Neuronal stem cell (in vitro differentiated cells): ENCODE results near the gene DPT.

Experiments
- DNase-seq: peaks from one replicate; pipeline ENCODE4 v3.0.0-alpha.2; 2013; ENCODE audit warnings: low spot score
- H2AFZ ChIP-seq: one replicate; pipeline ENCODE4 v1.6.1; 2013; ENCODE audit warnings: mild to moderate bottlenecking, low read length, inconsistent platforms
- H2AK5ac ChIP-seq: 2 replicates; pipeline ENCODE4 v1.6.1; 2013; ENCODE audit warnings: low read depth, mild to moderate bottlenecking, inconsistent platforms, low read length, moderate library complexity, mixed read lengths
- H2BK120ac ChIP-seq: 2 replicates; pipeline ENCODE4 v1.6.1; 2013; ENCODE audit warnings: low read depth, mild to moderate bottlenecking, inconsistent platforms, low read length, moderate library complexity, mixed read lengths
- H2BK12ac ChIP-seq: one replicate; pipeline ENCODE4 v1.6.1; 2013; ENCODE audit warnings: low read length, inconsistent platforms
- H2BK15ac ChIP-seq: 2 replicates; pipeline ENCODE4 v1.6.1; 2013; ENCODE audit warnings: mild to moderate bottlenecking, low read length, inconsistent platforms, mixed read lengths
- H2BK5ac ChIP-seq: one replicate; pipeline ENCODE4 v1.6.1; 2013; ENCODE audit warnings: inconsistent platforms, mild to moderate bottlenecking, low read length, moderate library complexity
- H3K14ac ChIP-seq: one replicate; pipeline ENCODE4 v1.6.1; 2013; ENCODE audit warnings: low read length, inconsistent platforms
- H3K18ac ChIP-seq: 2 replicates; pipeline ENCODE4 v1.6.1; 2013; ENCODE audit warnings: low read length, inconsistent platforms
- H3K23ac ChIP-seq: 2 replicates; pipeline ENCODE4 v1.6.1; 2013; ENCODE audit warnings: low read depth, mild to moderate bottlenecking, mixed read lengths, low read length, inconsistent platforms; ENCODE audit not compliant: poor library complexity
- H3K27ac ChIP-seq: replicated peaks from 3 replicates; pipeline ENCODE4 v1.5.1; 2013; ENCODE audit warnings: low read length, inconsistent platforms
- H3K27me3 ChIP-seq, 3 experiments: 2 replicates each; pipeline ENCODE4 v1.6.1; 2013; ENCODE audit warnings: low read length in 3 of 3, mild to moderate bottlenecking in 2 of 3, inconsistent platforms in 1 of 3, low read depth in 1 of 3, mixed read lengths in 1 of 3, moderate library complexity in 1 of 3; ENCODE audit not compliant: control insufficient read depth in 3 of 3, insufficient read depth in 3 of 3
- H3K36me3 ChIP-seq, 2 donors: replicated peaks in 1 of 2; 2 replicates each; pipeline ENCODE4 v1.6.1; 2013; ENCODE audit warnings: low read length in 2 of 2; ENCODE audit not compliant: control insufficient read depth in 2 of 2, insufficient read depth in 2 of 2
- H3K4ac ChIP-seq: 2 replicates; pipeline ENCODE4 v1.6.1; 2013; ENCODE audit warnings: inconsistent platforms, mild to moderate bottlenecking, low read length, moderate library complexity
- H3K4me1 ChIP-seq, 2 donors: 1 replicate in 1 of 2; 2 replicates in 1 of 2; pipeline ENCODE4 v1.6.1; 2013; ENCODE audit warnings: low read length in 2 of 2, low read depth in 1 of 2; ENCODE audit not compliant: control insufficient read depth in 2 of 2, insufficient read depth in 1 of 2
- H3K4me2 ChIP-seq: one replicate; pipeline ENCODE4 v1.6.1; 2013; ENCODE audit warnings: mild to moderate bottlenecking, low read length, inconsistent platforms; ENCODE audit not compliant: insufficient read depth, poor library complexity, severe bottlenecking
- H3K4me3 ChIP-seq, 2 donors: 2 replicates each; pipeline ENCODE4 v1.5.1; 2013; ENCODE audit warnings: low read length in 2 of 2, mild to moderate bottlenecking in 2 of 2, inconsistent platforms in 1 of 2, moderate library complexity in 1 of 2
- H3K79me1 ChIP-seq: one replicate; pipeline ENCODE4 v1.6.1; 2013; ENCODE audit warnings: low read depth, mild to moderate bottlenecking, inconsistent platforms, low read length, moderate library complexity
- H3K9ac ChIP-seq: one replicate; pipeline ENCODE4 v1.6.1; 2013; ENCODE audit warnings: mild to moderate bottlenecking, low read depth, low read length, inconsistent platforms; ENCODE audit not compliant: poor library complexity
- H3K9me3 ChIP-seq, 2 donors: replicated peaks in 1 of 2; 2 replicates each; pipeline versions ENCODE3 to v1.6.1; 2013; ENCODE audit warnings: low read length in 2 of 2, mild to moderate bottlenecking in 2 of 2, inconsistent platforms in 1 of 2, low read depth in 1 of 2, mixed read lengths in 1 of 2, moderate library complexity in 1 of 2; ENCODE audit not compliant: control insufficient read depth in 2 of 2, insufficient read depth in 1 of 2
- H4K8ac ChIP-seq: one replicate; pipeline ENCODE4 v1.6.1; 2013; ENCODE audit warnings: low read depth, mild to moderate bottlenecking, inconsistent platforms, low read length, moderate library complexity
- H4K91ac ChIP-seq: one replicate; pipeline ENCODE4 v1.6.1; 2013; ENCODE audit warnings: low read length, low read depth, mild to moderate bottlenecking, inconsistent platforms; ENCODE audit not compliant: poor library complexity
- WGBS, 2 donors: extraction: QIAGEN DNeasy Blood & Tissue Kit; methylation state at CpG; one replicate each; pipeline ENCODE4 v1.1.7; 2013; ENCODE audit warnings: missing lambda C conversion rate in 2 of 2, mixed read lengths in 1 of 2; ENCODE audit not compliant: insufficient read length in 2 of 2, insufficient replicate concordance in 1 of 2; ENCODE audit errors: extremely low coverage in 2 of 2; 5-methylcytosine and 5-hydroxymethylcytosine counted together

DPT gene

DNA sequence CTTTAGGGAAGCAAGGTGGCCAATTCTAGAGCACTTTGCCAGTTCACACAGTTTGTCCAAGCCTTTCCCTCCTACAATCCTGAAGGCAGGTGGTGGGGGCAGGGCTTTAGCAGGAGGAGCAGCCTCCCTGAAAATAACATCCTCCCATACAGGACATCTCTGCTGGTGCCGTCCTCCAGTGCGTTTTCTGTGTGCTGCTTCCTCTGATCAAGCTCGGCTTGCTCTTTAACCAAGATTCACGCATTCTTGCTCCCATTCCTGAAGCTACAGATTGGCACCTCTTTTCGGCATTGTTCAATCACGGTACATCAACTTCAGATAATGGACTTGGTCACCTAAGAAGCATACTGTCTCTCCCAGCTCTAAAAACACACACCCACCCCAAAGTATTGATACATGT lies 7.5 kb upstream of the DPT start:
- H3K4me3 ChIP-seq = no peak overlapping the region
- H2BK12ac ChIP-seq = no peak overlapping the region
- no peak overlapping the region for H3K9ac ChIP-seq
- H3K4me1 ChIP-seq = peaks cover 0 to 4% of the 10 kb centered on the region in 2 donors
- no peak overlapping the region for H2BK120ac ChIP-seq
- no peak overlapping the region for H3K14ac ChIP-seq
- H3K79me1 ChIP-seq = no peaks in the 10 kb centered on the region
- H2BK5ac ChIP-seq = no peak overlapping the region
- H3K4ac ChIP-seq = no peak overlapping the region
- no peak for DNase-seq
- H3K9me3 ChIP-seq = no peaks in the 10 kb centered on the region
- H3K27ac ChIP-seq = no peak overlapping the region
- H4K8ac ChIP-seq = no peak overlapping the region
- no peak overlapping the region for H4K91ac ChIP-seq
- no peak overlapping the region for H2AK5ac ChIP-seq
- WGBS, 2 donors = no CpG with 5 or more reads among the region's 6 CpGs
- H3K4me2 ChIP-seq = no peak overlapping the region
- H3K36me3 ChIP-seq = no peaks in the 10 kb centered on the region
- H2AFZ ChIP-seq = no peak overlapping the region
- no peak overlapping the region for H2BK15ac ChIP-seq
- no peak overlapping the region for H3K23ac ChIP-seq
- no peak overlapping the region for H3K18ac ChIP-seq
- no peaks in the 10 kb centered on the region for H3K27me3 ChIP-seq

- Histone ChIP-seq H4K8ac (no peak overlapping the region), H3K27me3 (no peaks in the 10 kb centered on the region), H3K4me2 (no peak overlapping the region), H3K18ac (no peak overlapping the region), H2BK120ac (no peak overlapping the region), H2BK15ac (no peak overlapping the region), H4K91ac (no peak overlapping the region), H3K4me1 (peaks cover 0 to 4% of the 10 kb centered on the region in 2 donors), H3K14ac (no peak overlapping the region), H3K9ac (no peak overlapping the region), H2AFZ (no peak overlapping the region), H2AK5ac (no peak overlapping the region), H3K79me1 (no peaks in the 10 kb centered on the region), H2BK12ac (no peak overlapping the region), H3K36me3 (no peaks in the 10 kb centered on the region), H3K23ac (no peak overlapping the region), H2BK5ac (no peak overlapping the region), H3K4ac (no peak overlapping the region), H3K27ac (no peak overlapping the region), H3K4me3 (no peak overlapping the region), H3K9me3 (no peaks in the 10 kb centered on the region)
- no CpG with 5 or more reads among the region's 5 CpGs for WGBS, 2 donors
- DNase-seq = no peak
Observed at GRCh38 chr1:168735974-168736373, 7.0 kb upstream of the DPT start.

DNA sequence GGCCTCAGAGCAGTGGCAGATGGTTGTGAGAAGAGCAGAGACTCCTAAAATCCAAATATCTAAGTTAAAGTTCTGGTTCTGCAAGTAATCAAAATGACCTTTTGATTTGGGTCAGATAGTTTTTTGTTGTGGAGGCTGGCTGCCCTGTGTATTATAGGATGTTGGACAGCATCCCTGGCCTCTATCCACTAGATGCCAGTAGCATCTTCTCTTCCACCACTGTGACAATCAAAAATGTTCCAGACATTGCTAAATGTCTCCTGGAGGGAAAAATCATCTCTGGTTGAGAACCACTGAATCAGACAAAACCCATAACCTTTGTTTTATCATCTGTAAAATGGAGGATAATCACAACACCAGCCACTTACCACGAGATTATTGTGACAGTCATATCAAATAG lies 5.9 kb upstream of the DPT start:
- Histone ChIP-seq H3K4me1 (peaks cover 0 to 4% of the 10 kb centered on the region in 2 donors), H4K91ac (no peak overlapping the region), H2BK5ac (no peak overlapping the region), H2BK15ac (no peak overlapping the region), H3K27me3 (no peaks in the 10 kb centered on the region), H3K23ac (no peak overlapping the region), H3K4me2 (no peak overlapping the region), H3K4ac (no peak overlapping the region), H2BK12ac (no peak overlapping the region), H4K8ac (no peak overlapping the region), H3K9me3 (no peaks in the 10 kb centered on the region), H3K36me3 (no peaks in the 10 kb centered on the region), H3K79me1 (no peaks in the 10 kb centered on the region), H2AK5ac (no peak overlapping the region), H3K27ac (no peak overlapping the region), H2AFZ (no peak overlapping the region), H3K14ac (no peak overlapping the region), H3K4me3 (no peak overlapping the region), H3K18ac (no peak overlapping the region), H3K9ac (no peak overlapping the region), H2BK120ac (no peak overlapping the region)
- WGBS, 2 donors = no CpG with 5 or more reads among the region's 1 CpG
- DNase-seq = no peak

DNA sequence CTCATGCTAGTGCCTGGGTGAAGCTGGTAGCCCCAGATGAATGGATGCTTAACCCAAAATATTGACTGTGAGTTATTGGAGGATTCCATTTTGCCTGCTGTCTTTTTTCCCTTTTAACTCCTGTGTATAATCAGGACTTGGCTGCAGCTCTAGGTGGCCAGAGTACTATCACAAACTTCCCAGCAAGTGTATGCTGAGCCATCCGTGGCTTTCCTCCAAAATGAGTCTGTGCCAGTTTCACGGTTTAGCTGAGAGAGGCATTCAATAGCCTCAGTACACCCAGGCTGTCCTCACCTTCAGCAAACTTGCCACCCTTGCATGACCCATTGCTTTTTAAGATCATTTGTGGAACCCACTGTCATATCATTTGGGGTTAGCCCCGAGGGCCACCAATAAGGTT lies 5.3 kb upstream of the DPT start:
- Histone ChIP-seq H4K8ac (no peak overlapping the region), H2BK5ac (no peak overlapping the region), H3K4ac (no peak overlapping the region), H3K14ac (no peak overlapping the region), H4K91ac (no peak overlapping the region), H3K36me3 (no peaks in the 10 kb centered on the region), H3K27ac (no peak overlapping the region), H2BK12ac (no peak overlapping the region), H2AK5ac (no peak overlapping the region), H3K27me3 (no peaks in the 10 kb centered on the region), H3K79me1 (no peaks in the 10 kb centered on the region), H3K4me3 (no peak overlapping the region), H3K9me3 (no peaks in the 10 kb centered on the region), H3K18ac (no peak overlapping the region), H3K23ac (no peak overlapping the region), H2BK15ac (no peak overlapping the region), H2AFZ (no peak overlapping the region), H3K4me2 (no peak overlapping the region), H3K9ac (no peak overlapping the region), H2BK120ac (no peak overlapping the region), H3K4me1 (peaks cover 0 to 4% of the 10 kb centered on the region in 2 donors)
- no peak for DNase-seq
- no CpG with 5 or more reads among the region's 3 CpGs for WGBS, 2 donors
